ENCODE results near the gene ATP5MC3.

The ATP5MC3 gene

DNA sequence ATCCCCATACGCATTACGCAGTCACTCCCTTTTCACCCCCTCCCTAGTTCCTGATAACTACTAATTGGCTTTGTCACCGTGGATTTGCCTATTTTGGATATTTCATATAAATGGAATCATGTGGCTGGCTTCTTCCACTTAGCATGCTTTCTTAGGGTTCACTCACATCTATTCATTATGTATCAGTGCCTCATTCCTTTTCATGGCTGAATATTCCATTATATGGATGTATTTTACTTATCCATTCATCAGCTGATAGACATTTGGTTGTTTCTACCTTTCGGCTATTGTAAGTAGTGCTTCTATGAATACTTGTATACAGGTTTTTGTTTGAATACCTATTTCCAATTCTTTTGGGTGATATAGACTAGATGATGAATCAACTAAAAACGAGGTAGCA lies 4.9 kb downstream of the ATP5MC3 start:
- Histone ChIP-seq H3K4me3 (ENCODE audit: low read depth, low read length) (no peak overlapping the region), H3K23ac (ENCODE audit: low read length) (no peak overlapping the region), H3K18ac (ENCODE audit: low read length) (no peak overlapping the region), H3K27ac (ENCODE audit: low read depth, low read length) (no peak overlapping the region), H4K8ac (ENCODE audit: low read depth, low read length) (no peak overlapping the region), H2BK12ac (ENCODE audit: low read length) (no peak overlapping the region), H3K9me3 (ENCODE audit: insufficient read depth, low read depth, low read length) (no peaks in the 10 kb centered on the region), H3K36me3 (ENCODE audit: control insufficient read depth in 1 of 2, insufficient read depth in 2 of 2, low read length in 2 of 2) (peaks cover 4 to 9% of the 10 kb centered on the region in 2 experiments), H3K14ac (ENCODE audit: low read length) (no peak overlapping the region), H2BK120ac (ENCODE audit: insufficient read depth, low read length, poor library complexity) (no peak overlapping the region), H4K91ac (ENCODE audit: low read depth, low read length) (no peak overlapping the region), H4K12ac (ENCODE audit: low read depth, low read length) (no peak overlapping the region), H2BK5ac (ENCODE audit: low read depth, low read length, poor library complexity) (no peak overlapping the region), H3K79me2 (ENCODE audit: control insufficient read depth, insufficient read depth, low read length, poor library complexity) (peaks cover 8% of the 10 kb centered on the region), H3K9ac (ENCODE audit: low read length) (no peak overlapping the region), H2AK5ac (ENCODE audit: low read length) (no peak overlapping the region), H3K27me3 (ENCODE audit: insufficient read depth, low read length) (no peaks in the 10 kb centered on the region), H3K4ac (ENCODE audit: low read depth, low read length) (no peak overlapping the region), H3K4me2 (ENCODE audit: low read length) (no peak overlapping the region), H2AFZ (ENCODE audit: insufficient read depth, low read length, poor library complexity) (no peak overlapping the region), H3K4me1 (ENCODE audit: control insufficient read depth in 1 of 2, insufficient read depth in 2 of 2, low read length in 2 of 2) (no peaks in the 10 kb centered on the region), H3K79me1 (ENCODE audit: low read length) (peaks cover 8% of the 10 kb centered on the region)
- no CpG with 5 or more reads among the region's 5 CpGs for WGBS (ENCODE audit: extremely low coverage, insufficient coverage, insufficient read length)
- DNase-seq: no peak

DNA sequence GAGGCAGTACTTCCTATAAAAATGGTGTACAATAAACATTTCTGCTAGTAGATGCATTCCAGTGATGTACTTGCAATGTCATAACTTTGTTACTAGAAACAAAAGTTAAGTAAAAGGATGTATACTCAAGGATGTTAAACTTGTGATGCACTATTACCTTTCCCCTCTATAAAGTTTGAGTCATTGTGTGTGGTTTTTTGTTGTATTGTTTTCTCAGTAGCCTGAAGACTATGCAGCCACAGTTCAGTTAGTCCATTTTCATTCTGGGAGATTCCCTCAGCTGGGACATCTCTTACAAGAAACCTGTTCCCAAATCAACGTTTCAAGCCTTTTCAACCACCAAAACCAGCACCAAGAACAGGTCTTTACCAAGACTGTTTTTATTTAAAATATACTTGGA lies 5.6 kb downstream of the ATP5MC3 start:
- H3K9me3 ChIP-seq (ENCODE audit: insufficient read depth, low read depth, low read length): no peaks in the 10 kb centered on the region
- no peak overlapping the region for H3K18ac ChIP-seq (ENCODE audit: low read length)
- H3K4me3 ChIP-seq (ENCODE audit: low read depth, low read length): no peak overlapping the region
- H3K79me2 ChIP-seq (ENCODE audit: control insufficient read depth, insufficient read depth, low read length, poor library complexity): peaks cover 3% of the 10 kb centered on the region
- no peaks in the 10 kb centered on the region for H3K27me3 ChIP-seq (ENCODE audit: insufficient read depth, low read length)
- H3K4me2 ChIP-seq (ENCODE audit: low read length): no peak overlapping the region
- H2AK5ac ChIP-seq (ENCODE audit: low read length): no peak overlapping the region
- no peak overlapping the region for H3K4ac ChIP-seq (ENCODE audit: low read depth, low read length)
- peaks cover 4 to 9% of the 10 kb centered on the region in 2 experiments for H3K36me3 ChIP-seq (ENCODE audit: control insufficient read depth in 1 of 2, insufficient read depth in 2 of 2, low read length in 2 of 2)
- H2BK120ac ChIP-seq (ENCODE audit: insufficient read depth, low read length, poor library complexity): no peak overlapping the region
- no CpG with 5 or more reads among the region's 1 CpG for WGBS (ENCODE audit: extremely low coverage, insufficient coverage, insufficient read length)
- H3K14ac ChIP-seq (ENCODE audit: low read length): no peak overlapping the region
- no peak overlapping the region for H2BK12ac ChIP-seq (ENCODE audit: low read length)
- no peak overlapping the region for H3K23ac ChIP-seq (ENCODE audit: low read length)
- H3K9ac ChIP-seq (ENCODE audit: low read length): no peak overlapping the region
- H3K79me1 ChIP-seq (ENCODE audit: low read length): peaks cover 2% of the 10 kb centered on the region
- no peaks in the 10 kb centered on the region for H3K4me1 ChIP-seq (ENCODE audit: control insufficient read depth in 1 of 2, insufficient read depth in 2 of 2, low read length in 2 of 2)
- H4K91ac ChIP-seq (ENCODE audit: low read depth, low read length): no peak overlapping the region
- no peak overlapping the region for H3K27ac ChIP-seq (ENCODE audit: low read depth, low read length)
- no peak for DNase-seq
- H4K8ac ChIP-seq (ENCODE audit: low read depth, low read length): no peak overlapping the region
- no peak overlapping the region for H2AFZ ChIP-seq (ENCODE audit: insufficient read depth, low read length, poor library complexity)
- H2BK5ac ChIP-seq (ENCODE audit: low read depth, low read length, poor library complexity): no peak overlapping the region
- no peak overlapping the region for H4K12ac ChIP-seq (ENCODE audit: low read depth, low read length)

DNA sequence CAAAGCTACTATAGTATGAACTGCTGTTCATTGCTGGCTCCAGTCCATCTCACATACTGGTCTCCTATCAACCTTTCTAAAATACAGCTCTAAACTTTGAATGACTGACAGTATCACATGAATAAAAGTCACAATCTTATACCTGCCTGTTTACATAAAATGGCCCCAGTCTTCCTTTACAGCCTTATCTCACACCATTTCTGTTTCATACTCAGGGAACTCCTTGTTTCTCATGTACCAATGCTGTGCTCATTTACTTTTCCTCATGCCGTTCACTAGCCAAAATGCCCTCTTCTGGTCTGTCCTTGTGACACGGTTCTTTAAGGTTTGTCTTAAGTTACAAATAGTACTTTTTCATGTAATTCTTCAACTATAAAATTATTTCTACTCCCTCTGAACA lies 6.2 kb downstream of the ATP5MC3 start:
- Histone ChIP-seq H3K4me1 (ENCODE audit: control insufficient read depth in 1 of 2, insufficient read depth in 2 of 2, low read length in 2 of 2) (no peaks in the 10 kb centered on the region), H2BK5ac (ENCODE audit: low read depth, low read length, poor library complexity) (no peak overlapping the region), H4K12ac (ENCODE audit: low read depth, low read length) (no peak overlapping the region), H4K91ac (ENCODE audit: low read depth, low read length) (no peak overlapping the region), H3K9ac (ENCODE audit: low read length) (no peak overlapping the region), H3K23ac (ENCODE audit: low read length) (no peak overlapping the region), H3K27ac (ENCODE audit: low read depth, low read length) (no peak overlapping the region), H3K79me2 (ENCODE audit: control insufficient read depth, insufficient read depth, low read length, poor library complexity) (no peaks in the 10 kb centered on the region), H4K8ac (ENCODE audit: low read depth, low read length) (no peak overlapping the region), H2AFZ (ENCODE audit: insufficient read depth, low read length, poor library complexity) (no peak overlapping the region), H3K4me3 (ENCODE audit: low read depth, low read length) (no peak overlapping the region), H3K27me3 (ENCODE audit: insufficient read depth, low read length) (no peaks in the 10 kb centered on the region), H2BK12ac (ENCODE audit: low read length) (no peak overlapping the region), H3K79me1 (ENCODE audit: low read length) (no peaks in the 10 kb centered on the region), H2AK5ac (ENCODE audit: low read length) (no peak overlapping the region), H3K9me3 (ENCODE audit: insufficient read depth, low read depth, low read length) (no peaks in the 10 kb centered on the region), H2BK120ac (ENCODE audit: insufficient read depth, low read length, poor library complexity) (no peak overlapping the region), H3K4me2 (ENCODE audit: low read length) (no peak overlapping the region), H3K4ac (ENCODE audit: low read depth, low read length) (no peak overlapping the region), H3K18ac (ENCODE audit: low read length) (no peak overlapping the region), H3K36me3 (ENCODE audit: control insufficient read depth in 1 of 2, insufficient read depth in 2 of 2, low read length in 2 of 2) (peaks cover 4 to 9% of the 10 kb centered on the region in 2 experiments), H3K14ac (ENCODE audit: low read length) (no peak overlapping the region)
- no CpG with 5 or more reads among the region's 2 CpGs for WGBS (ENCODE audit: extremely low coverage, insufficient coverage, insufficient read length)
- DNase-seq: no peak

DNA sequence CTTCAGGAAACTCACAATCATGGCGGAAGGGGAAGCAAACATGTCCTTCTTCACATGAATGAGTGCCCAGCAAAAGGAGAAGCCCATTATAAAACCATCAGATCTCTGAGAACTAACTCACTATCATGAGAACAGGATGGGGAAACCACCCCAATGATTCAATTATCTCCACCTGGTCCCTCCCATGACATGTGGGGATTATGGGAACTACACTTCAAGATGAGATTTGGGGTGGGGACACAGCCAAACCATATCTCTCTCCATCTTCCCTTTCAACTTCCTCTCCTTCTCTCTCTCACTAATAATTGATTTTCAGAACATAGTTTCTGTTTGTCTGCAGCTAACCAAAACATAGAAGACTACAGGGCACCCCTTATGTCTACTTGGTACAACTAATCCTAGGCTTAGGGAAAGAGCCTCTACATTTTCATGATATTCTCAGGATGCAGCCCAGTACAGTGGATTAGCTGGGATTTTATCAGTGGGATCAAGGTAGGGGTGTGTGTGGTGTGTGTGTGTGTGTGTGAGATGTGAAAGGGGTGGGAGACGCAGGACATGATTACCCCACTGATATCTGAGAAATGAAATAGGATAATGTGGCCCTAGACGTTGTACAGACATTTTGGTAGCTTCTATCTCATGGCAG lies 10.7 kb downstream of the ATP5MC3 start:
- Histone ChIP-seq H3K79me2 (ENCODE audit: control insufficient read depth, insufficient read depth, low read length, poor library complexity) (peaks cover 9% of the 10 kb centered on the region), H3K36me3 (ENCODE audit: control insufficient read depth in 1 of 2, insufficient read depth in 2 of 2, low read length in 2 of 2) (peaks cover 0 to 2% of the 10 kb centered on the region in 2 experiments), H2BK5ac (ENCODE audit: low read depth, low read length, poor library complexity) (no peak overlapping the region), H3K4me1 (ENCODE audit: control insufficient read depth in 1 of 2, insufficient read depth in 2 of 2, low read length in 2 of 2) (peaks cover 0 to under 1% of the 10 kb centered on the region in 2 experiments), H3K27ac (ENCODE audit: low read depth, low read length) (no peak overlapping the region), H3K9ac (ENCODE audit: low read length) (no peak overlapping the region), H4K8ac (ENCODE audit: low read depth, low read length) (no peak overlapping the region), H3K4ac (ENCODE audit: low read depth, low read length) (no peak overlapping the region), H3K18ac (ENCODE audit: low read length) (no peak overlapping the region), H4K12ac (ENCODE audit: low read depth, low read length) (no peak overlapping the region), H2AFZ (ENCODE audit: insufficient read depth, low read length, poor library complexity) (no peak overlapping the region), H3K27me3 (ENCODE audit: insufficient read depth, low read length) (no peaks in the 10 kb centered on the region), H3K4me3 (ENCODE audit: low read depth, low read length) (no peak overlapping the region), H4K91ac (ENCODE audit: low read depth, low read length) (no peak overlapping the region), H2BK12ac (ENCODE audit: low read length) (no peak overlapping the region), H3K14ac (ENCODE audit: low read length) (no peak overlapping the region), H3K23ac (ENCODE audit: low read length) (no peak overlapping the region), H2AK5ac (ENCODE audit: low read length) (no peak overlapping the region), H3K9me3 (ENCODE audit: insufficient read depth, low read depth, low read length) (no peaks in the 10 kb centered on the region), H3K79me1 (ENCODE audit: low read length) (peaks cover 10% of the 10 kb centered on the region), H3K4me2 (ENCODE audit: low read length) (no peak overlapping the region), H2BK120ac (ENCODE audit: insufficient read depth, low read length, poor library complexity) (no peak overlapping the region)
- DNase-seq: no peak
- WGBS (ENCODE audit: extremely low coverage, insufficient coverage, insufficient read length): no CpG with 5 or more reads among the region's 3 CpGs
